Hepatic stellate cell (primary cell): Measurements from ENCODE around the gene DCAF8L2.
"Not testable (repeated sequence)": the region's sequence is repeated elsewhere in the genome, so short reads cannot be mapped to it uniquely, and the experiment has no call there.

Experiments used
- DNase-seq: peaks from one replicate; pipeline ENCODE4 v3.0.0; 2011; ENCODE audit warnings: low spot score

The DCAF8L2 gene

DNA sequence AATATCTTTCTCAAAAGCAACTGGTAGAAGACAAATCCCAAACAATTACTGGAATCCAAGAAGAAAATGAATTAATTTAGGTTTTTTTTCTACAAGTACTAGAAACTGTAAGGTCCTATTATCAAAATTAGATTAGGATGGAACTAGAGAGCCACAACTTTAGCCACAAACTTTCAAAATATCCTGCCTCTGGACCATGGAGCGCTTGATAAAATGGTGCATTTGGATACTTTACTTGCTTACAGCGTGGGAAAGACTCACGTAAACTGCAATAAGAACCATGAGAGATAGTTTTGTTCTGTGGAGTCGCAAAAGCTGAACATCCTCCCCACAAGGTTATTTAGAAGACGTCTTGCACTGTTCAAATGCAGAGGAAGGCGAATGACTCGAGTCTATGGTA, at the start of gene DCAF8L2:
Gene DCAF8L2 (plus strand): TSS at position 301 of the 400 bp plus-strand sequence. CDS start 156,552 bp downstream, outside the sequence.
- no peak for DNase-seq

GRCh38 chrX:27541161-27541560, 49.0 kb upstream of the DCAF8L2 start:
- DNase-seq = not testable (repeated sequence)

DNA sequence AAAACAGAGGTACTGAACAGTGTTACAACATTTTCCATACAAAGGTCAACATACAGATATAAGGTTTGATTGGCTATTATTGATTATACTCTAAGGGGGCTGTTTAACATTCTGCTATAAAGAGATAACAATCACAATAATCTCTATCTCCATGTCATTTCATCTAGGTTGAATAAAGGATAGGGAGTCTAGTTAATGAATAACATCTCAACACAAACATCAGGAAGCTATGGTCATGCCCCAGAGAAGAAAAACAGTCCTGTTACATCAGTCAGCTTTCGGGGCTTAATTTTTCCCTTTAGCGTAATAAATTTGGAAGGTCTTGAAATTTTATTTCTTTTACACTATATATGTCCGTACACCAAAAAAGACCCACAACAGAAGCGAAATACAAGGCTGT, 41.5 kb upstream of the DCAF8L2 start:
- no peak for DNase-seq

DNA sequence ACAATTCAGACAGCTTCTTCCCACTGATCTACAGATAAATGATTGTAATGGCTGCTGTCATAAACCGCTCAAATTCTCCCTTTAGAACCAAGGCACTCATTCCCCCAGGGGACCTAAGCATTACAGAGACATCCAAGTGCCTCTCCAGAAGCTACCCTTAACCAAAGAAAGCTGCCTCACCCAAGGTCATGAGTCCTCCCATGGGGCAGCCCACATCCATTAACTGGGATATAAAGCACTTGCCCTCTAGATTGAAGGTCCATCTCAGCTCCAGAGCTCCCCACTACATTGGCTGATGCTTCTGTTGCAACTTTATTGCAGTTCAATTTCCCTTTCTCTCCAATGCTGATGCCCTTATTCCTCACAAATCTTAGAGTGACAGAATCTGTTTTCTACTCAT, 40.5 kb upstream of the DCAF8L2 start:
- DNase-seq = no peak

- DNase-seq = peak; percentile 6
Measured at GRCh38 chrX:27555514-27555913, 34.6 kb upstream of the DCAF8L2 start.

DNA sequence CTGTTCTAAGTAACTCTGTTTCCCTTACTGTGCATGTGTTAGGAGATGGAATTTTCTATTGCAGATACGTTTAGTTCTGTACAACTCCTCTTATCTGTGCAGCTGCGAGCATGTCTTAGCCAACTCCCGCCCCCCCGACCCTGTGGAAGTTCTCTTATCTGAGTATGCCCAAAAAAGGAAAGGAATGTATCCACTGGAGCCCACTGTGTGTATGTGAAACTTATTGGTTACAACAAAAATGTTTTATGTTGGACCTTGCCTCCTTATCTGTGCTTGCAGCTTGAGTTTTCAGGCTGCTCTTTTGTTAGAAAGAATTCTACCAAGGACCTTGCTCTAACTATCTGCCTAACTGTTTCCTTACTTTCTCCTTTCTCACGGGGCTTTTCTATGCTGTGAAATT, 24.2 kb upstream of the DCAF8L2 start:
- DNase-seq = no peak

GRCh38 chrX:27571164-27571563, 19.0 kb upstream of the DCAF8L2 start:
- no peak for DNase-seq

GRCh38 chrX:27575565-27575964, 14.6 kb upstream of the DCAF8L2 start:
- DNase-seq = no peak

DNA sequence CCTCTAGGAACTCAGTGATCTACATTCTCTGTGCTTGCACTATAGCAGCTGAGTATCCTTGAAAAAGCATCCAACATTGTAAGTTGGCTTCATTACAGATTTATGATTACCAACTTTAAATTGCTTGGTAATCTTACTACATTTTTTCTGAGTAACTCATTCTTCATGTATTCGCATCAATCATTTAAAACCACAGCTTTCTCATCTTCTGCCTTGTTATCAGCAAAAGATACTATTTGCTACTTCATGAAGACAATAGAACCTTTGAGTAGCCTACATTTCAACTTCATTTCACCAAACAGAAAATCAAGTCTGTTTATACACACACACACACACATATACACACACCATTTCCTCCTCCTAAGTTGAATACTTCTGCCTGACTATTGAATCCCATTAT, 6.2 kb upstream of the DCAF8L2 start:
- DNase-seq = no peak

- DNase-seq = no peak
Measured at GRCh38 chrX:27591938-27592337, 1.8 kb downstream of the DCAF8L2 start.

DNA sequence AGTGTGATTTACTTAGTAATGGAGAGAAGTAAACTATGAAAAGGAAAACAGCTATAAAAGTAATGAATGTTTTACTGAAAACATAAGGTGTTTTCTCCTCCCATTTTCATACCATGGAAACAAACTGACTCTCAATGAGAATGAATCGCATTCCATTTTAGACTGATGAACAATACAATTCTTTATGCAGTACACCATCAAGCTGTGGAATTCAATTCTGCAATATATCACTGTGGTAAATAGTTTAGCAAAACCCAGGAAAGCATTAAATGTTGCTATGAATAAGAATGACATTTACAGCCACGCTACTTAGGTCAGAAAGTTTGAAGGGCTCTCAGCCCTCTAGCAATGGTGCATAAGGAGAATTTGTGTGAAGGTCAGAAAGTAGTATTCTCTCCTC, 7.4 kb downstream of the DCAF8L2 start:
- no peak for DNase-seq

- no peak for DNase-seq
Measured at GRCh38 chrX:27598312-27598711, 8.2 kb downstream of the DCAF8L2 start.

GRCh38 chrX:27599928-27600327, 9.8 kb downstream of the DCAF8L2 start:
- DNase-seq = peak; percentile 6

DNA sequence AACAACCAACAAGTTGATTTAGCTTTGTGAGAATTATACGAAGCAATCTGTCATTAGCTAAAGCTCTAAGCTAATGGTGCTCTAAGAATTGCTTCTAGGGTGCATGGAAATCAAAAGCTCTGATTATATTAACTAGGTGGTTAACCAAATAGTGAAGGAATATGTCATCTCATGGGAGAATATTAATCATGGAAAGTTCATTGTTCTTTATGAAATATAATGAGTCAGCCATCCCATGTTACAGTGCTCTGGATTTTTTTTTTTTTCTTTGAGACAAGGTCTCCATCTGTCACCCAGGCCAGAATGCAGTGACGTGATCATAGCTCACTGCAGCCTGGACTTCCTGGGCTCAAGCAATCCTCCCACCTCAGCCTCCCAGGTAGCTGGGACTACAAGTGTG, 10.5 kb downstream of the DCAF8L2 start:
- DNase-seq = no peak

DNA sequence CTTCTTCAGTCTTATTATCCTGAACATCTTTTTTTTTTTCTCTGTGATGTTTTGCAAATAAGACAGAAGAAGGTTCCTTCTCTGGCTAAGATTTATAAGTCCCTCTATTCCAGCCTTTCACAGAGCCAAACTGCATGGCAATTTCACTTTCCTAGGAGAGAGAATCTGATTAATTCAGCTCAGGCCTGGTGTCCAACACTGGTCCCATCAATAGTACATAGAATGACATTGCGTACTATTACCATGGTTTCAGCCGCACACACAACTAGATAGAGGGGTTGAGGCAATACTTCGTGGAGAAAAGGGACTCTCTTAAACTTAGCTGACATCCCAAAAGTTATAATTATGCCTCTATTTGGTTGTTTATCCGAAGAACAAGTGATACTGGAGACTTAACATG, 18.5 kb downstream of the DCAF8L2 start:
- no peak for DNase-seq

- DNase-seq = no peak
Measured at GRCh38 chrX:27619459-27619858, 29.3 kb downstream of the DCAF8L2 start.

DNA sequence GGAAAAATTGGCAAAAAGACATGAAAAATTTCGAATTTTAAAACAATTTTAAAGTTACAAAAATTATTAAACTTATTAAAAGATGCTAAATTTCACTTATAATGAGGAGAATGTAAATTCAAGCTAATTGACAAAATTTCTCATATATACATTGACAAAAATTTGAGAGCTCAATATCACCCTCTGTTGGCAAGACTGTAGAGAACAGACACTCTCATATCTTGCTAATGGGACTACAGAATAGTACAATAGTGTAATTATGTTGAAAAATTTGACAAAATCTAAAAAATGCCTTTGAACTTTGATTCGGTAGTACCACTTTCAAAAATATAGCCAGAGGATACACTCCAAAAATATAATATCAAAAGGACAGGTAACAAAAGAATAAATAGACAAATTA, 29.8 kb downstream of the DCAF8L2 start:
- DNase-seq = no peak

GRCh38 chrX:27622883-27623282, 32.7 kb downstream of the DCAF8L2 start:
- DNase-seq = no peak

- no peak for DNase-seq
Measured at GRCh38 chrX:27626066-27626465, 35.9 kb downstream of the DCAF8L2 start.

- no peak for DNase-seq
Measured at GRCh38 chrX:27633328-27633727, 43.2 kb downstream of the DCAF8L2 start.

GRCh38 chrX:27656581-27656980, 66.4 kb downstream of the DCAF8L2 start:
- DNase-seq = no peak

- no peak for DNase-seq
Measured at GRCh38 chrX:27660878-27661277, 70.7 kb downstream of the DCAF8L2 start.

- DNase-seq = no peak
Measured at GRCh38 chrX:27671234-27671633, 81.1 kb downstream of the DCAF8L2 start.

- DNase-seq = no peak
Measured at GRCh38 chrX:27674491-27674890, 84.3 kb downstream of the DCAF8L2 start.

DNA sequence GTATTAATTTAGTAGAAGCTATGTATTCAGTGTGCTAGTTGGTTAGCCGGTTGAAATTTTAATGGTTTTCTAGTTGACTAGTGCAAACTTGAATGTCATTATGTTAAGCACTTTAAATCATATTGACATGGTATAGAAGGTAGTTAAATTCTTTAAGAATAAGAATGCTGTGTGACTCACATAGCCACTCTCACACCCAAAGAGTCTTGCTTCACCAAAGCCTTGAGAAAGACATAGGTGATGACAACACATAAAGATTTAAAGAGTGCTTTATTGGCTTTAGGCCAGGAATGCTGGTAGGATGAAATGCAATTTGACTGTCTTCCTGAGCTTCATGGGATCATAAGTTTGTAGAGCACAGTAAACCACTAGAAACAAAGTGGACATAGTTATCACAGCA, 85.3 kb downstream of the DCAF8L2 start:
- no peak for DNase-seq
